HEK293 (cell line): ENCODE measurements around the gene ACVR1C.

Experiments used
- CTCF ChIA-PET: fragments of 350-600 bp; formaldehyde crosslinking; extraction: SDS; loops from one replicate; lab custom pipeline; 2021; ENCODE audit warnings: antibody characterized with exemption; lab: Yijun Ruan, JAX
- POLR2A ChIA-PET: fragments of 300-600 bp; formaldehyde crosslinking; extraction: SDS; loops from one replicate; lab custom pipeline; 2020; ENCODE audit warnings: antibody characterized with exemption, inconsistent platforms; lab: Yijun Ruan, JAX
- H3K27ac ChIP-seq: fragments of 200-500 bp; sonication (Bioruptor generic); 2 replicates; pipeline ENCODE4 v1.5.1; 2014; ENCODE audit warnings: low read depth, low read length, control low read depth, inconsistent platforms; ENCODE audit errors: extremely low read depth
- H3K36me3 ChIP-seq, 2 experiments: fragments of 200-500 bp in 1 of 2; sonication (Bioruptor generic) in 1 of 2; 1 replicate in 1 of 2; 2 replicates in 1 of 2; pipeline ENCODE4 v1.5.1; 2014 to 2017; ENCODE audit warnings: inconsistent platforms in 2 of 2, low read length in 2 of 2; ENCODE audit not compliant: control insufficient read depth in 2 of 2, insufficient read depth in 1 of 2
- H3K4me1 ChIP-seq: fragments of 200-500 bp; sonication (Bioruptor generic); 2 replicates; pipeline ENCODE4 v1.5.1; 2014; ENCODE audit warnings: mild to moderate bottlenecking, low read length, inconsistent platforms; ENCODE audit not compliant: control insufficient read depth, insufficient read depth
- H3K4me3 ChIP-seq: 2 replicates; pipeline ENCODE4 v1.5.1; 2011; ENCODE audit warnings: low read depth, mild to moderate bottlenecking, control low read depth, low read length, moderate library complexity
- H3K9me3 ChIP-seq: fragments of 200-500 bp; sonication (Bioruptor generic); 2 replicates; pipeline ENCODE4 v1.5.1; 2014; ENCODE audit warnings: low read depth, low read length, inconsistent platforms; ENCODE audit not compliant: control insufficient read depth, insufficient read depth
- BCL11B ChIP-seq: fragments of 450-650 bp; formaldehyde crosslinking; IDR thresholded peaks from 2 replicates; pipeline ENCODE4 v1.5.1; 2016; ENCODE audit warnings: low read depth, missing biosample characterization, missing genetic modification characterization
- RBAK ChIP-seq: fragments of 450-650 bp; formaldehyde crosslinking; IDR thresholded peaks from 2 replicates; pipeline ENCODE4 v1.5.1; 2016; ENCODE audit warnings: missing biosample characterization, missing genetic modification characterization
- TCF7L2 ChIP-seq: IDR thresholded peaks from 2 replicates; pipeline ENCODE4 v1.6.1; 2011; ENCODE audit warnings: low read depth, mild to moderate bottlenecking, inconsistent platforms, low read length, moderate library complexity, borderline replicate concordance
- ZNF184 ChIP-seq: fragments of 450-650 bp; IDR thresholded peaks from 2 replicates; pipeline ENCODE4 v1.5.1; 2018; ENCODE audit warnings: missing biosample characterization, mild to moderate bottlenecking, missing genetic modification characterization
- ZNF202 ChIP-seq: fragments of 450-650 bp; formaldehyde crosslinking; IDR thresholded peaks from 2 replicates; pipeline ENCODE4 v1.5.1; 2016; ENCODE audit warnings: missing biosample characterization, missing genetic modification characterization, borderline replicate concordance
- ZNF23 ChIP-seq: fragments of 450-650 bp; formaldehyde crosslinking; IDR thresholded peaks from 2 replicates; pipeline ENCODE4 v1.5.1; 2016; ENCODE audit warnings: missing biosample characterization, missing genetic modification characterization, borderline replicate concordance
- ZNF404 ChIP-seq: fragments of 450-650 bp; formaldehyde crosslinking; IDR thresholded peaks from 2 replicates; pipeline ENCODE4 v1.5.1; 2017; ENCODE audit warnings: missing biosample characterization, missing genetic modification characterization
- ZNF658 ChIP-seq: fragments of 450-650 bp; formaldehyde crosslinking; IDR thresholded peaks from 2 replicates; pipeline ENCODE4; 2016; ENCODE audit warnings: missing biosample characterization, missing genetic modification characterization
- TF ChIP-seq, protein P1 (sequence below): fragments of 450-650 bp; formaldehyde crosslinking; conservative IDR thresholded peaks from 2 replicates; pipeline ENCODE4 v1.5.1; 2016; ENCODE audit warnings: low read depth, missing biosample characterization, missing genetic modification characterization
- TF ChIP-seq, protein P2 (sequence below): fragments of 450-650 bp; formaldehyde crosslinking; IDR thresholded peaks from 2 replicates; pipeline ENCODE4 v1.5.1; 2016; ENCODE audit warnings: missing biosample characterization, missing genetic modification characterization
- TF ChIP-seq, protein P3 (sequence below): fragments of 450-650 bp; formaldehyde crosslinking; IDR thresholded peaks from 2 replicates; pipeline ENCODE4 v1.5.1; 2016; ENCODE audit warnings: missing biosample characterization, missing genetic modification characterization, borderline replicate concordance
- TF ChIP-seq, protein P4 (sequence below): IDR thresholded peaks from 2 replicates; pipeline ENCODE4 v1.6.1; 2011; ENCODE audit warnings: mild to moderate bottlenecking, low read depth, low read length, borderline replicate concordance
- TF ChIP-seq, protein P5 (sequence below): fragments of 450-650 bp; formaldehyde crosslinking; IDR thresholded peaks from 2 replicates; pipeline ENCODE4 v1.5.1; 2016; ENCODE audit warnings: missing biosample characterization, missing genetic modification characterization

Gene ACVR1C

DNA sequence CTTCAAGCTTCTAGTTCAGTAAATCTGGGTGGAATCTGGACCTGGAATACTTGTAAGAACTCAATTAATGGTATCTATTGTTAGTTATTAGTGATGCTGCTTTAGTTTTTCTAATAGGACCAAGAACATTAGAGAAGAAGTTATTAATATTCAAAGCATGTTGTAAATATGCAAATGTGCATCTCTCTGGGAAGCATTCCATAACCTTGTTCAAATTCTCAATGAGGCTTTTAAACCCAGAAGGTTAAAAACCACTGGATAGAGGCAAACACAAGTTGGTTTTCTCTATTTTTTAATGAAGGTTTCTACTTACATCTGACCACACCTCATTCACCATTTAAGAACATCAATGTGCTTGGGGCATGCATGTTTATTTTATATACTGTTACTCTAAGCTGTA lies 16.1 kb upstream of the ACVR1C start (continued):
- TF ChIP-seq RBAK (no peak), ZNF202 (tag by site-specific recombination) (no peak), ZNF184 (tag by site-specific recombination) (no peak), BCL11B (tag by site-specific recombination) (no peak), ZNF23 (tag by site-specific recombination) (no peak), ZNF404 (tag by site-specific recombination) (no peak)
- TF ChIP-seq, protein P1, sequence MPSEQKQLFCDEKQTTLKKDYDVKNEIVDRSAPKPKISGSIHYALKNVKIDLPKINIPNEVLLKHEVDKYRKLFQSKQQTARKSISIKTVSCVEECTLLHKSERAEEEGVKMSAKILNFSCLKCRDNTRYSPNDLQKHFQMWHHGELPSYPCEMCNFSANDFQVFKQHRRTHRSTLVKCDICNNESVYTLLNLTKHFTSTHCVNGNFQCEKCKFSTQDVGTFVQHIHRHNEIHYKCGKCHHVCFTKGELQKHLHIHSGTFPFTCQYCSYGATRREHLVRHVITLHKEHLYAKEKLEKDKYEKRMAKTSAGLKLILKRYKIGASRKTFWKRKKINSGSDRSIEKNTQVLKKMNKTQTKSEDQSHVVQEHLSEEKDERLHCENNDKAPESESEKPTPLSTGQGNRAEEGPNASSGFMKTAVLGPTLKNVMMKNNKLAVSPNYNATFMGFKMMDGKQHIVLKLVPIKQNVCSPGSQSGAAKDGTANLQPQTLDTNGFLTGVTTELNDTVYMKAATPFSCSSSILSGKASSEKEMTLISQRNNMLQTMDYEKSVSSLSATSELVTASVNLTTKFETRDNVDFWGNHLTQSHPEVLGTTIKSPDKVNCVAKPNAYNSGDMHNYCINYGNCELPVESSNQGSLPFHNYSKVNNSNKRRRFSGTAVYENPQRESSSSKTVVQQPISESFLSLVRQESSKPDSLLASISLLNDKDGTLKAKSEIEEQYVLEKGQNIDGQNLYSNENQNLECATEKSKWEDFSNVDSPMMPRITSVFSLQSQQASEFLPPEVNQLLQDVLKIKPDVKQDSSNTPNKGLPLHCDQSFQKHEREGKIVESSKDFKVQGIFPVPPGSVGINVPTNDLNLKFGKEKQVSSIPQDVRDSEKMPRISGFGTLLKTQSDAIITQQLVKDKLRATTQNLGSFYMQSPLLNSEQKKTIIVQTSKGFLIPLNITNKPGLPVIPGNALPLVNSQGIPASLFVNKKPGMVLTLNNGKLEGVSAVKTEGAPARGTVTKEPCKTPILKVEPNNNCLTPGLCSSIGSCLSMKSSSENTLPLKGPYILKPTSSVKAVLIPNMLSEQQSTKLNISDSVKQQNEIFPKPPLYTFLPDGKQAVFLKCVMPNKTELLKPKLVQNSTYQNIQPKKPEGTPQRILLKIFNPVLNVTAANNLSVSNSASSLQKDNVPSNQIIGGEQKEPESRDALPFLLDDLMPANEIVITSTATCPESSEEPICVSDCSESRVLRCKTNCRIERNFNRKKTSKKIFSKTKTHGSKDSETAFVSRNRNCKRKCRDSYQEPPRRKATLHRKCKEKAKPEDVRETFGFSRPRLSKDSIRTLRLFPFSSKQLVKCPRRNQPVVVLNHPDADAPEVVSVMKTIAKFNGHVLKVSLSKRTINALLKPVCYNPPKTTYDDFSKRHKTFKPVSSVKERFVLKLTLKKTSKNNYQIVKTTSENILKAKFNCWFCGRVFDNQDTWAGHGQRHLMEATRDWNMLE (tag by site-specific recombination): no peak
- TF ChIP-seq, protein P2, sequence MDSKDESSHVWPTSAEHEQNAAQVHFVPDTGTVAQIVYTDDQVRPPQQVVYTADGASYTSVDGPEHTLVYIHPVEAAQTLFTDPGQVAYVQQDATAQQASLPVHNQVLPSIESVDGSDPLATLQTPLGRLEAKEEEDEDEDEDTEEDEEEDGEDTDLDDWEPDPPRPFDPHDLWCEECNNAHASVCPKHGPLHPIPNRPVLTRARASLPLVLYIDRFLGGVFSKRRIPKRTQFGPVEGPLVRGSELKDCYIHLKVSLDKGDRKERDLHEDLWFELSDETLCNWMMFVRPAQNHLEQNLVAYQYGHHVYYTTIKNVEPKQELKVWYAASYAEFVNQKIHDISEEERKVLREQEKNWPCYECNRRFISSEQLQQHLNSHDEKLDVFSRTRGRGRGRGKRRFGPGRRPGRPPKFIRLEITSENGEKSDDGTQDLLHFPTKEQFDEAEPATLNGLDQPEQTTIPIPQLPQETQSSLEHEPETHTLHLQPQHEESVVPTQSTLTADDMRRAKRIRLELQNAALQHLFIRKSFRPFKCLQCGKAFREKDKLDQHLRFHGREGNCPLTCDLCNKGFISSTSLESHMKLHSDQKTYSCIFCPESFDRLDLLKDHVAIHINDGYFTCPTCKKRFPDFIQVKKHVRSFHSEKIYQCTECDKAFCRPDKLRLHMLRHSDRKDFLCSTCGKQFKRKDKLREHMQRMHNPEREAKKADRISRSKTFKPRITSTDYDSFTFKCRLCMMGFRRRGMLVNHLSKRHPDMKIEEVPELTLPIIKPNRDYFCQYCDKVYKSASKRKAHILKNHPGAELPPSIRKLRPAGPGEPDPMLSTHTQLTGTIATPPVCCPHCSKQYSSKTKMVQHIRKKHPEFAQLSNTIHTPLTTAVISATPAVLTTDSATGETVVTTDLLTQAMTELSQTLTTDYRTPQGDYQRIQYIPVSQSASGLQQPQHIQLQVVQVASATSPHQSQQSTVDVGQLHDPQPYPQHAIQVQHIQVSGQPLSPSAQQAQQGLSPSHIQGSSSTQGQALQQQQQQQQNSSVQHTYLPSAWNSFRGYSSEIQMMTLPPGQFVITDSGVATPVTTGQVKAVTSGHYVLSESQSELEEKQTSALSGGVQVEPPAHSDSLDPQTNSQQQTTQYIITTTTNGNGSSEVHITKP (tag by site-specific recombination): no peak
- TF ChIP-seq, protein P3, sequence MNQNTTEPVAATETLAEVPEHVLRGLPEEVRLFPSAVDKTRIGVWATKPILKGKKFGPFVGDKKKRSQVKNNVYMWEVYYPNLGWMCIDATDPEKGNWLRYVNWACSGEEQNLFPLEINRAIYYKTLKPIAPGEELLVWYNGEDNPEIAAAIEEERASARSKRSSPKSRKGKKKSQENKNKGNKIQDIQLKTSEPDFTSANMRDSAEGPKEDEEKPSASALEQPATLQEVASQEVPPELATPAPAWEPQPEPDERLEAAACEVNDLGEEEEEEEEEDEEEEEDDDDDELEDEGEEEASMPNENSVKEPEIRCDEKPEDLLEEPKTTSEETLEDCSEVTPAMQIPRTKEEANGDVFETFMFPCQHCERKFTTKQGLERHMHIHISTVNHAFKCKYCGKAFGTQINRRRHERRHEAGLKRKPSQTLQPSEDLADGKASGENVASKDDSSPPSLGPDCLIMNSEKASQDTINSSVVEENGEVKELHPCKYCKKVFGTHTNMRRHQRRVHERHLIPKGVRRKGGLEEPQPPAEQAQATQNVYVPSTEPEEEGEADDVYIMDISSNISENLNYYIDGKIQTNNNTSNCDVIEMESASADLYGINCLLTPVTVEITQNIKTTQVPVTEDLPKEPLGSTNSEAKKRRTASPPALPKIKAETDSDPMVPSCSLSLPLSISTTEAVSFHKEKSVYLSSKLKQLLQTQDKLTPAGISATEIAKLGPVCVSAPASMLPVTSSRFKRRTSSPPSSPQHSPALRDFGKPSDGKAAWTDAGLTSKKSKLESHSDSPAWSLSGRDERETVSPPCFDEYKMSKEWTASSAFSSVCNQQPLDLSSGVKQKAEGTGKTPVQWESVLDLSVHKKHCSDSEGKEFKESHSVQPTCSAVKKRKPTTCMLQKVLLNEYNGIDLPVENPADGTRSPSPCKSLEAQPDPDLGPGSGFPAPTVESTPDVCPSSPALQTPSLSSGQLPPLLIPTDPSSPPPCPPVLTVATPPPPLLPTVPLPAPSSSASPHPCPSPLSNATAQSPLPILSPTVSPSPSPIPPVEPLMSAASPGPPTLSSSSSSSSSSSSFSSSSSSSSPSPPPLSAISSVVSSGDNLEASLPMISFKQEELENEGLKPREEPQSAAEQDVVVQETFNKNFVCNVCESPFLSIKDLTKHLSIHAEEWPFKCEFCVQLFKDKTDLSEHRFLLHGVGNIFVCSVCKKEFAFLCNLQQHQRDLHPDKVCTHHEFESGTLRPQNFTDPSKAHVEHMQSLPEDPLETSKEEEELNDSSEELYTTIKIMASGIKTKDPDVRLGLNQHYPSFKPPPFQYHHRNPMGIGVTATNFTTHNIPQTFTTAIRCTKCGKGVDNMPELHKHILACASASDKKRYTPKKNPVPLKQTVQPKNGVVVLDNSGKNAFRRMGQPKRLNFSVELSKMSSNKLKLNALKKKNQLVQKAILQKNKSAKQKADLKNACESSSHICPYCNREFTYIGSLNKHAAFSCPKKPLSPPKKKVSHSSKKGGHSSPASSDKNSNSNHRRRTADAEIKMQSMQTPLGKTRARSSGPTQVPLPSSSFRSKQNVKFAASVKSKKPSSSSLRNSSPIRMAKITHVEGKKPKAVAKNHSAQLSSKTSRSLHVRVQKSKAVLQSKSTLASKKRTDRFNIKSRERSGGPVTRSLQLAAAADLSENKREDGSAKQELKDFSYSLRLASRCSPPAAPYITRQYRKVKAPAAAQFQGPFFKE (tag by site-specific recombination): no peak

DNA sequence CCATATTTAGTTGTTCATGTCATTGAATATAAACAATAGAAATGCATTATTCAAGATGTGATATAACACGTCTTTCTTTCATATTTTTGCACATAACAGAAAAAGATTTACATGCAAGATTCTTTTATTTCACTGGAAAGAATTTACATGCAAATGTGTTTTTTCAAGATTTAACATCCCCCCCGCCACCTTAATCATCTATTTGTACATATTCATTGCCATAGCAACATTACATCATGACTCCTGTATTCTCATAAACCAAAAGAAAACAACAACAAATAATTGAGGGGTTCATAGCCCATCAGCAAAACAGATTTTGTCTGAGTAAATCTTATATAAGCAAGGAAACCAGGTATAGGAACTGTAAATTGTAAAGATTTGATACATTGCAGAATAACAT lies 3.2 kb upstream of the ACVR1C start:
- ChIA-PET CTCF (interaction anchor here (0.6 kb wide), 1 partner anchor 329 kb away, joined by 5 read pairs; no protein-coding TSS in a partner anchor), POLR2A (no interaction called here)
- TF ChIP-seq, protein P4, sequence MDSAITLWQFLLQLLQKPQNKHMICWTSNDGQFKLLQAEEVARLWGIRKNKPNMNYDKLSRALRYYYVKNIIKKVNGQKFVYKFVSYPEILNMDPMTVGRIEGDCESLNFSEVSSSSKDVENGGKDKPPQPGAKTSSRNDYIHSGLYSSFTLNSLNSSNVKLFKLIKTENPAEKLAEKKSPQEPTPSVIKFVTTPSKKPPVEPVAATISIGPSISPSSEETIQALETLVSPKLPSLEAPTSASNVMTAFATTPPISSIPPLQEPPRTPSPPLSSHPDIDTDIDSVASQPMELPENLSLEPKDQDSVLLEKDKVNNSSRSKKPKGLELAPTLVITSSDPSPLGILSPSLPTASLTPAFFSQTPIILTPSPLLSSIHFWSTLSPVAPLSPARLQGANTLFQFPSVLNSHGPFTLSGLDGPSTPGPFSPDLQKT: no peak
- no peak for TF ChIP-seq ZNF658
- no peak for TF ChIP-seq TCF7L2
- TF ChIP-seq, protein P5, sequence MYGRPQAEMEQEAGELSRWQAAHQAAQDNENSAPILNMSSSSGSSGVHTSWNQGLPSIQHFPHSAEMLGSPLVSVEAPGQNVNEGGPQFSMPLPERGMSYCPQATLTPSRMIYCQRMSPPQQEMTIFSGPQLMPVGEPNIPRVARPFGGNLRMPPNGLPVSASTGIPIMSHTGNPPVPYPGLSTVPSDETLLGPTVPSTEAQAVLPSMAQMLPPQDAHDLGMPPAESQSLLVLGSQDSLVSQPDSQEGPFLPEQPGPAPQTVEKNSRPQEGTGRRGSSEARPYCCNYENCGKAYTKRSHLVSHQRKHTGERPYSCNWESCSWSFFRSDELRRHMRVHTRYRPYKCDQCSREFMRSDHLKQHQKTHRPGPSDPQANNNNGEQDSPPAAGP (tag by site-specific recombination): no peak
- no peak overlapping the region for H3K27ac ChIP-seq
- H3K9me3 ChIP-seq: no peaks in the 10 kb centered on the region
- H3K4me1 ChIP-seq: no peaks in the 10 kb centered on the region
- no peak overlapping the region for H3K4me3 ChIP-seq
- no peaks in the 10 kb centered on the region for H3K36me3 ChIP-seq
